Measurements from ENCODE around the gene DNAI2.

DNA sequence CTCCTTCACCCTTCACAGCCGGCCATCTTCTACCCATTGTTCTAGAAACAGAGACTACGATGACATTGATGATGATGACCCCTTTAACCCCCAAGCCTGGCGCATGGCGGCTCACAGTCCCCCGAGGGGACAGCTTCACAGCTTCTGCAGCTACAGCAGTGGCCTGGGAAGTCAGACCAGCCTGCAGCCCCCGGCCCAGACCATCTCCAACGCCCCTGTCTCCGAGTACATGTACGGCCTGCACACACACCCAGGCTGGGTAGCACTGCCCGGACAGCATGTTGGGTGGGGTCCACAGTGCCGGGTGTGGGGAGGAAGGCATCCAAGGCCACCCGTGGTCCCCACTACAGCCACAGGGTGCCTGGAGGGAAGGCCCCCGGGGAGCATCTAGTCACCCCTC is 21.0 kb upstream of the DNAI2 start:
- TF ChIP-seq EZH2 (IDR thresholded peaks at IDR 0.05; ENCODE audit: borderline replicate concordance, low read length) (no peak), CTCF (conservative IDR thresholded peaks at IDR 0.05 in 1 of 2, IDR thresholded peaks at IDR 0.05 in 1 of 2; ENCODE audit: extremely low read depth in 1 of 2, insufficient read depth in 1 of 2, low read depth in 1 of 2, low read length in 2 of 2) (no peak)
